Inflammatory macrophage (primary cell): ENCODE results near the gene C1orf141.
A peak's percentile ranks its signal among the peaks of the same experiment; 100 is the strongest.
"Not testable (repeated sequence)": the region's sequence is repeated elsewhere in the genome, so short reads cannot be mapped to it uniquely, and the experiment has no call there.

ENCODE experiments used
- DNase-seq, 2 donors: peaks; one replicate each; pipeline ENCODE4 v3.0.0-alpha.2; 2020 to 2022

C1orf141 gene

DNA sequence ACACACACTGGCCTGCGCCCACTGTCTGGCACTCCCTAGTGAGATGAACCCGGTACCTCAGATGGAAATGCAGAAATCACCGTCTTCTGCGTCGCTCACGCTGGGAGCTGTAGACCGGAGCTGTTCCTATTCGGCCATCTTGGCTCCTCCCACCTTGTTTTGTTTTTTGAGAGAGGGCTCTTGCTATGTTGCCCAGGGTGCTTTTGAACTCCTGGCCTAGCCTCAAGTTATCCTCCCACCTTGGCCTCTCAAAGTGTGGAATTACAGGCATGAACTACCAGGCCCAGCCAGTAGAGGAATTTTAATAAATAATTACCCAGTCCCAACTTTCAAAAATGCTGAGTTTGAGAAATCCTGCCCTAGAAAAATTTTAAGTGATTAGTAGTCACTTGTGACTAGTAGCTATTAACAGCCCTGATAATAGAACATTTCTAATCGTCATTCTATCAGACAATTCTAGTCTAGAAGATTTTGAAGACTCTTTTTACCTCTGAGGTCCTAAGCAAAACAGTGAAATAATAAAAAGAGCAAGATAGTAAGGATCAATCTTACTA, 49.9 kb downstream of the C1orf141 start:
- DNase-seq: no peak

DNA sequence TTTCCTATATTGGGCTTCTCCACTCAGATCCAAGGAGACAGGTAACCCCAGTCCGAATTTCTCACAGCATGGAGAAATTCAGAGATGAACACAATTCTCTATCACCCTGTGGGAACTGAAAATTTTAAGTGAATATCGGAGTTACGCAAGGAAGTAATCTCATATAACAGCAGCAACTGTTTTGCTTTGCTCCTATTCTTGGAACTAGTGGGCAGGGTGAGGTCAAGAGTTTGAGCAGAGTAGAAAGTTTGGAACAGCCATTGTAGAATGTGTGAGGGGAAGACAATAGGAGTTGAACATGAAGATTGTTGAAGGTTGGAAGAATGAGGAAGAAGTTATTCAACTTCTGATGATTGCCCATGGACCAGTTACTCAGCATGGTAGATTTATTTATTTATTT, 56.5 kb downstream of the C1orf141 start:
- no peak for DNase-seq

DNA sequence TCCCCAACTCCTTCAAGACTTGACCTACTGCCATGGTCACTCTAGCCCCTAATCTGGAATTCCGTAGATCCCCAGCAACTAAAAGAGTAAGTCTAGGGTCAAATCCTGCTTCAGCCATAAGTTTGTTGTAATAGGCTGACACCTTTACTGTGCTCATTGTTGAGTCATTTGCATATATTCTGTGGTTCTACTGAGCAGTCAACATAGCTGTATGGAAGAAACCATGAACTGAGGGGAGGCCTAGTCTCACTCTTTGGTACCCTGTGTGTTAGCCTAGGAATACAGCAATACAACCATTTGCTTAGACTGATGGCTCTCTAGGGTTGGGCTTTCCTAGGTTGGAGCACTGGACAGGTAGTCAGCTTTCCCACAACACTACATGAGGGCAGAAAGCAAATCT, 57.2 kb downstream of the C1orf141 start:
- no peak for DNase-seq

DNA sequence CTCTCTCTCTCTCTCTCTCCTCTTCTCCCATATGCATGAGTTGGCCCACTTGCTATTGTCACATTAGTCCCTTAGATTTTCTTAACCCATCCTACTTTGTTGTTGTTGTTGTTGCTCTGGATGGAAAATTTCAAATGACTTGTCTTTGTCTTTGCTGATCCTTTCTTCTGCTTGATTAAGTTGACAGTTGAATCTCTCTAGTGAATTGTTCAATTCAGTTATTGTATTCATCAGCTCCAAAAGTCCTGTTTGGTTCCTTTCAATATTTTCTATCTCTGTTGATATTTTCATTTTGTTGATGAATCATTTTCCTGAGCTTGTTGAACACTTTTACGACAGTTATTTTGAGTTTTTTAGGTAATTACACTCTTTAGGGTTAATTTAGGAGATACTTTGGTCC, 62.0 kb downstream of the C1orf141 start:
- DNase-seq: no peak

DNA sequence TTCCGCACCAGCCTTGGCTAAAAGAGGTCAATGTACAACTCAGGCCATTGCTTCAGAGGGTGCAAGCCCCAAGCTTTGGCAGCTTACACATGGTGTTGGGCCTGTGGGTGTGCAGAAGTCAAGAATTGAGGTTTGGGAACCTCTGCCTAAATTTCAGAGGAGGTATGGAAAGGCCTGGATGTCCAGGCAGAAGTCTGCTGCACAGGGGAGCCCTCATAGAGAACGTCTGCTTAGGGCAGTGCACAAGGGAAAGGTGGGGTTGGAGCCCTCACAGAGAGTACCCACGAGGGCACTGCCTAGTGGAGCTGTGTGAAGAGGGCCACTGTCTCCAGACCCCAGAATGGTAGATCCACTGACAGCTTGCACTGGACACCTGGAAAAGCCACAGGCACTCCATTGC, 67.1 kb downstream of the C1orf141 start:
- DNase-seq: not testable (repeated sequence)

DNA sequence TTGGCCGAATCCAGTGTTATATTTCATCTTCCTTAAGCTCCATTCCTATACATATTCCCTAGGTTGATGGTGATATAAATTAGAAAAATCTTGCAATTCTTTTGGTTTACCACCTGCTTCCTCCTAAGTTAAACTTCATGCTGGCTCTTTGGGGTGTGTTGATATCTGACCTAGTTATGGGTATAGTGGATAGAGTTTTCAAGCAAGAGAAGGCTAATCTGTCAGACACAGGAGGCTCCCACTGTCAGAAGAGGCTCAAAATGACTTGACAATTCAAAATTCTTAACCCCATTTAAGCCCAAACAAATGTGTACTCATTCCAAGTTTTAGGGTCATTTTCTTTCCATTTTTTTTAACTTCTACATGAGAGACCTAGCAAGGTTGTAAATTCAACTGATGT, 72.4 kb downstream of the C1orf141 start:
- no peak for DNase-seq

DNA sequence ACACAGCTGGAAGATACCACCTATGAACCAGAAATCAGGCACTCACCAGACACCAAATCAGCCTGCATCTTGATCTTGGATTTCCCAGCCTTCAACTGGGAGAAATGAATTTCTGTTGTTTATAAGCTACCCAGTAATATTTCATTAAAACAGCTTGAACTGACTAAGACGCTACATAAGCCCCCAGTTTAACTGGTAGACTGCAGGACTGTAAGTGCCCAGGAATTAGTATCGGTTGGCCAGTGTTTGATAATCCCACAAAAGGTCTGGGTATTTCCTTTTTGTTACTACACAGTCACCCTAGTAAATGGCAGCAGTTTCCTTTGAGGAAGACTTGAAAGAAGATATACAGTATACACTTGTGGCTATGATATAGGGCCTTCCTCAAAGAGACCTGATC, 73.5 kb downstream of the C1orf141 start:
- DNase-seq: no peak

DNA sequence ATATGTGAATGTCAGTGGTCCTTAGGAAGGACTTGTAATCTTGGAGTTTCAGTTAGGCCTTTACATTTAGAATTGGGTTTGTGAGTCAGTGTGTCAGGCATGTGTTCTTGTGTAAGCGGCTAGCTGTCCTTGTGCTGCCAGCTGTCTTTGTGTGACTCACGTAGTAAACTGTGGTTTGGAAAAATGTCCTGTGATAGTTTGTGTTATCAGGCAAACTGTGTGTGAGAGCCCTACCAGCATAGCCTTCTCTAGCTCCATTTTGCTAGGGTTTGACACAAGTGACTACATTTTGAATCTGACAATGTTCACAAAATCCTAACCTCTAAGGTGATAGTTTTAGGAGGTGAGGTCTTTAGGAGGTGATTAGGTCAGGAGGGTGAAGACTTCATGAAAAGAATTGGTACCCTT, 74.0 kb downstream of the C1orf141 start:
- DNase-seq: no peak

DNA sequence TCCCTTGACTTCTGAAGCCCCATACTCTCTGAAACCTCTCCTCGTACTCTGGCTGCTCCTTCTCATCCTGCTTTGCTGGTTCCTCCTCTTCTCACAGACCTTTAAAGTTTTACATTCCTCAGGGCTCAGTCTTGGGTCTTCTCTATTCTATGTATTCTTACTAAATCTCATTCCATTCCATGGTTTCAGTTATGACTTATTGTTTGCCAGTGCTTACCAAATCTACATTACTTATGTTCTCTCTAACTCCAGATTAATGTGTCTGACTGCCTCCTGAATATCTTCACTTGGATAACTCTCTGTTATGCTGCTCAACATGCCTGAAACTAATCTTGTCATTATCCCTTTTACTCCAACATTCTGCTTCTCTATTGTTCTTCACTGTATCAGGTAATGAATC, 75.4 kb downstream of the C1orf141 start:
- DNase-seq: no peak

DNA sequence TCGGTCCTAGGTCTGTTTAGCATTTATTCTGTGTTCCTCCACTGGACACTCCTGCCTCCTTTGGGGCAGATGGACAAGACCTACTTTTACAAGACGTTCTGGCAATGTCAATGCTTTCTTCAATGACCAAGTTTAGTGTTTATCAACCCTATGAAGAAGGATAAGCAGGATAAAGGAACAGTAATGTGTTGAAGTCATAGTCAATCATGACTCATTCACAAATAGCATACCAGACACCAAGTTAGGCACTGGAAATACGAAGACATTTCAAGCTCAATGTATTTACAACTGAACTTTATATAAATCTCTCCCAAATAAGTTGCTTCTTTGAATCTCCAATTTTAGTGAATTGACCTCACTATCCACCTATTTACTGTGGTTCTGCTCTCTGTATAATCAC, 76.0 kb downstream of the C1orf141 start:
- DNase-seq: no peak

DNA sequence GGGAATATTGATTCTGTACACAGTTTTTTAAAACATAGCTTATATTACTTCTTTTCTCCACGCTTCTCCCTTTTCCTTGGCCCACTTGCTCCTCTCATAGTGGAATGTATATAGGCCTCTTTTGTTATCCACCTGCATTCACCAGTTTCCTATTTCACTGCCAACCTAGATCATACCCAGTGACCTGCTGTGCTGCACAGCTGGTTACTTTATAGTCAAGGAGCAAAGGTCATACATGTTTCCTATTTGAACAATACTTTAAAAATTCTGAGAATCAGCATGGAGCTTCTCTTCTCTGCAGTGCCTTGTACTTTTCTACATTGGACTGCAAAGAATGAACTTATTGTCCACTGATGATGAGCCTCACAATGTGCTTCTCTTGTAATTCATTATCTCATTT, 76.5 kb downstream of the C1orf141 start:
- DNase-seq: no peak

DNA sequence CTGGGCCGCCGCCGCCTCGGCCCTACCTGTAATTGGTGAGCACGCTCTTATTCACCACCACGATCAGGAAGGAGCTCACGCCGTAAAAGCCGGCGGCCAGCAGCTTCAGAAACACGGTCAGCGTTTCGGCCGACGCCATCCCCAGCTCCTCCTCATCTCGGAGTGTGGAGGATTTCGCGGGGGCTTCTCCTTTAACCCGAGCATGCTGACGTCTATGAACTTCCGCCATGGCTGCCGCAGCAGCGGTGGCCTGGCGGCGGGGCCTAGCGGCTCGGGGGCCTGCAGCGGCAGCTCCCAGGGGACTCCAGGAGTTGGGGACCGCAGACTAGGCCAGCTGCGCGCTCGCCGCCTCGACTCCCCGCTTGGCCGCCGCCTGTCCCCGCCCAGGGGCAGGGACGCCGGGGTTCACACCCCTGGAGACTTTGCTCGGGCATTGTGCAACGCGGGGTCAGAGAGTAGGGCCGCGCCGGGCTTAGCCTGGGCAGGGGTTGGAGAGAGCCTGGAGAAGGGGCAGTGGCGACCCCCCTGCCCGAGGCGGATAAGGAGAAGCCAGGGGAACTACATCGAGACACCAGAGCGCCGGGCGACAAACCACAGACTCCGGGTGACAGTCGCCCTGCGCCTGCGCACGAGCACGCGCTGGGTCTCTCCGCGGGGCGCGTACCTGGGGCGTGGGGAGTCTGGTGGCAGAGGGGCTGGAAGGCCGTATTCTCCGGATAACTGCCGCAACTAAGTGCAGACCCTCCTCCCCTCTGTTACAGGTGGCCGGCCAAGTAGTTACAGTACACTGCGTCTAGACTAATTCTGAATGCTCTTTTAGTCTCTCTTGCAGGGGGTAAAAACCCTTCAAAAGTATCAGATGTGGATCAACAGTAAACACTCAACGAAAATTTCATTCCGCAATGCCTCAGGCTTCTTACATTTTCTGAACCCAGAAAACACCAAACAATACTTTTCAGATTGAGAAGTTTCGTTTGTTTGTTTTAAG, 80.7 kb downstream of the C1orf141 start, which contains the start of gene SLC35D1:
Gene SLC35D1 (minus strand): TSS at position 364 of the 988 bp plus-strand sequence. CDS start 135 bp downstream, at position 229.
- peak; percentile 44 to 75 for DNase-seq

DNA sequence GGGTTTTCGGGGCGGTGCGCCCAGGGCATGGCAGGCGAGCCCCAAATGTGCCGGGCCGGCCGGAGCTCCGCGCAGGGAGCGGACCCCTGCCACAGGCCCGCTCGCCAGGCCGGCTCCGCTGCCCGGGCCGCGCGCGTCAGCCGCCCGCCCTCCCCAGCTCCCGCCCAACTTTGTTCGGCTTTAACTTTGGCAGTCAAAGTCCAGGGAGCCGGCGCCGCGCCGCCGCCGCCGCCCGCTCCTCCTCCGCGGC, 81.3 kb downstream of the C1orf141 start:
- DNase-seq: peak in 1 of 2 donors; percentile 3

DNA sequence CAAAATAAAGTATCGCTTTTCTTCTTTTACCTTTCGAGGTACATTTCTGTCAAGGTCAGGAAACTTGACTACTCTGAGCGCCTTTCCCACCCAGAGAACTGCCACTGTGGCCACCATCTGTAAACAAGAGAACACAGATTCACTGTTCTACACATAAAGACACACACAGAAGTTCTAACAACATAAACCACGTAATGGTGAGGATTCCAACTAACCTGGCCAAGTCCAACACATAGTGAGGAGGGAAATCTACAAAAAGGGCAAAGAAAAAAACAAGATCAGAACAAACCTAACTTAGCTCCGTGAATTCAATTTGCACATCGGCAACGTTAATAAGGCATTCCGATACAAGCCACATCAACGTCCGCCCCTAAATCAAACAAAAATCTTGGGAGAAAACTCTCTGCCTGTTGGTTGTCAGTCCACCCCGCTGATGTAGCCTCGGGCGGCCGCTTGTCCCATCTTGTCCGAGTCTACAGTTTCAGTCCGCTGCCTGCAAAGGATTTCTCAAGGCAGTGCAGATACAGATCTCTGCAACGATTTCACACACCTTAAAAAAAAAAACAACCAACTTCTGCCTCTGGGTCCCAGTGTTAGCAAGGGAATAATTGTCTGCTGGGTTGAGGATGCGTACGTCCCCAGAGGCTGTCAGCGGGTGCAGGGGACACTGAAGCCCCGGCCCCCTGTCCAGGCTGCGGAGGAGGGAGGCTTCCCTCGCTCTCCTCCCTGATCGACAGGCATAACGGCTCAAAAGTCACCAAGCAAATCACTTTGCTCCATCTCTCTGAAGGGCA, 81.8 kb downstream of the C1orf141 start:
- peak; percentile 21 to 29 for DNase-seq

DNA sequence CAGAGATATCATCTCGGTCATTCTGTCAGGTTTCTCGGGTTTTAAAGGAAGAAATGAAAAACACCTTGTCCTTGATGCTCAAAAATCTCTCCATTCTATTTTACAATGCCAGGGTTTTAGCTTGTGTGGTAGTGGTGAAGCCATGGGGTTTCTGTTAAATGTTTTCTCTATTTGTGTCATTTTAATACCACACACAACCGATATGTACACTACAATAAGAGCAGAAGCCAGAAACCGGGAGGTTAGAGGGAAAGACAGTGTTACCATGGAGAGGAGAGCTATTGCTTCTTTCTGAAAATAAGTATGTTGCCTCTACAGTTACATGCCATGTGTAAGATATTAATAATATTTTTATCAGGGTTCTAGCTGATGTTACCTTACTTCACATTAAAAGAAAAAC, 83.6 kb downstream of the C1orf141 start:
- DNase-seq: no peak

DNA sequence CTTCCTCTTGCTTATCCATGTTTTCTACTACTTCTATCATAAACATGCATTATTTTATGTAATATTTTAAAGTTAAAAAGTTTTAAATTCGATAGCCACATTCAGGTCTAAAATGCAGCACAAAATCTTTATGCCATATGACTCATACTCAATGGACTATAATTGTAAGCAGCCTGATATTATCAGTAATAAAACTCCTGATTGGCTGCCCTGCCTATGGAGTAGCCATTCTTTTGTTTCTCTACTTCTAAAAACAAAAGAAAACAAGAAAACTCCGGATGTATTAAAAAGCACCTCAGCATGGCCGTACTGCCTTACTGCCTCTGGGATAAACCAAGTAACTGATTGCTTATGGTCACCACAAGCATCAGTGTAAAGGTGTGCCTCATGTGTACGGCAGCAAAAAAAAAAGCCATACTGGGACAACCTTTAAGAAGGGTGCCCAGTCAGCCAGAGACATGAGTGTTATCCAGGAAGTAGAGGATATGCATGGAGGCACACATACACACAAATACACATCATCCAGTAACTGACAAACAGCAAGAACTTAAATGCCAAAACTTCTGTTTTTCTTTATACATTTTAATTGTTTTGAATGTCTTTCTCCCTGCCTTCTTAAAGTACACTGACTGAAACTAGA, 90.0 kb downstream of the C1orf141 start:
- DNase-seq: no peak

DNA sequence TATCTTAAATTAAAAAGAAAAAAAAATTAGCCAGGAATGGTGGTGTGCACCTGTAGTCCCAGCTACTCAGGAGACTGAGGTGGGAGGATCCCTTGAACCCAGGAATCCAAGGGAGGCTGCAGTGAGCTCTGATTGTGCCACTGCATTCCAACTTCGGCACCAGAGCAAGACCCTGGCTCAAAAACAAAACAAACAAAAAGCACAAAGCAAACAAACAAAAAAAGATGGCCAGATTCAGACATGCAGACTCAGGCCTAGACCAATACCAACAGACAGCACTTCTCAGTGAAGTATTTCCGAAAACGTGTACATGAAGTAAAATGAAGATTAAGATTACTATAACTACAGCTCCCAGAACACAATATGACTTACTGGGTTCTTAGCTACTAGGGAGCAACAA, 91.4 kb downstream of the C1orf141 start:
- no peak for DNase-seq
